Upper lobe of left lung (tissue), 4 donors: ENCODE measurements around the gene TENM3.

Experiments
- EP300 ChIP-seq, 4 donors: sonication (generic); formaldehyde crosslinking; IDR thresholded peaks; one replicate each; pipeline ENCODE4 v1.5.1; 2017; ENCODE audit warnings: antibody characterized with exemption in 4 of 4, control low read depth in 2 of 4
- POLR2A ChIP-seq, 4 donors: fragments of 450-650 bp; IDR thresholded peaks; one replicate each; pipeline ENCODE4 v1.5.1; 2016 to 2017; ENCODE audit warnings: antibody characterized with exemption in 4 of 4, mild to moderate bottlenecking in 2 of 4
- POLR2AphosphoS5 ChIP-seq, 2 donors: sonication (generic); formaldehyde crosslinking; IDR thresholded peaks; one replicate each; pipeline ENCODE4 v1.5.1; 2017; ENCODE audit warnings: antibody characterized with exemption in 2 of 2
- TF ChIP-seq, protein P1 (sequence below), 6 experiments: fragments of 450-650 bp in 4 of 6; fragments of 200-600 bp in 2 of 6; sonication (generic) in 2 of 6; IDR thresholded peaks; one replicate each; pipeline ENCODE4 v1.5.1; 2016 to 2019; ENCODE audit warnings: antibody characterized with exemption in 6 of 6

DNA sequence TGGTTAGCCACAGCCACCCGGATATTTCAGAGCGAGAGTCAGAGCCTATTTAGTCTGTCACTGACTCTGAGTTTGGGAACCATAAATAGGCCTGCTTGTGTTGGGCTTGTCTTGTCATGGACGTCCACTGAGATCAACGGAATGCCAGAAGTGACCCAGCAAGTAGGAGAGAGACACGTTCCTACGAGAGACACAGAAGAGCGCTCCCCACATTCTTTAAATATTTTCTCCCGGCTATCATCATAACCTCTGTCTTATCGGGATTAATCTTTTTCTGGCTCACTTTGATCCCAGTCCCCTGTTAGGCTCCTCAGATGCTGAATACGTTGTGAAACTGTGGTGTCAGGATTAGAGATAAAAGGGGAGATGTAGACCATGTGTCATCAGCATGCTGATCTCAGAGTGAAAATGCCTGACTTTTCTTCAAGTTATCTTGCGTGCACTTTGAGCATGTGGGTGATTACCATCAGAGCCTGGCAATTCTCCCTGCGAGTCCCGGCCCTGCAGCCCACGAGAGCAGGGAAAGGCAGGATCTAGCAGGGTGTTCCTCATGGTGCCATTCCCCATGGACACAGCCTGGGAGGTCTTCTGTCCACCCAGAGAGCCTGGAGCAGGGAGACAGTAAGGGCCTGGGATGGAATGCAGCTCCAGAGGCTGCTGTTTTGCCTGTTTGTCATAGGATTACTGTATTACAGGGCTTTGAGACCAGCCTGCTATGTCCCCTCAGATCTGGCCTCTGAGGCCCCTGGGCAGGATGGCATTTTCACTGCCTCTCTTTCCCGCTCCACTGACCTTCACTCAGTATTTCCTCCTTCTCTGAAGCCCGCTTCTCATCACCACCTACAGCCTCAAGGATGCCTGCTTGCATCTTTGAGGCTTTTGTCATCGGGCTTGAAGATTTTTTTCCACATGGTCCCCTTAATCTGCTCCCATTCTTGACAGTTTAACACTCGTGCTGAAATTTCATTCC is 2.8 kb upstream of the TENM3 start:
- TF ChIP-seq, protein P1, sequence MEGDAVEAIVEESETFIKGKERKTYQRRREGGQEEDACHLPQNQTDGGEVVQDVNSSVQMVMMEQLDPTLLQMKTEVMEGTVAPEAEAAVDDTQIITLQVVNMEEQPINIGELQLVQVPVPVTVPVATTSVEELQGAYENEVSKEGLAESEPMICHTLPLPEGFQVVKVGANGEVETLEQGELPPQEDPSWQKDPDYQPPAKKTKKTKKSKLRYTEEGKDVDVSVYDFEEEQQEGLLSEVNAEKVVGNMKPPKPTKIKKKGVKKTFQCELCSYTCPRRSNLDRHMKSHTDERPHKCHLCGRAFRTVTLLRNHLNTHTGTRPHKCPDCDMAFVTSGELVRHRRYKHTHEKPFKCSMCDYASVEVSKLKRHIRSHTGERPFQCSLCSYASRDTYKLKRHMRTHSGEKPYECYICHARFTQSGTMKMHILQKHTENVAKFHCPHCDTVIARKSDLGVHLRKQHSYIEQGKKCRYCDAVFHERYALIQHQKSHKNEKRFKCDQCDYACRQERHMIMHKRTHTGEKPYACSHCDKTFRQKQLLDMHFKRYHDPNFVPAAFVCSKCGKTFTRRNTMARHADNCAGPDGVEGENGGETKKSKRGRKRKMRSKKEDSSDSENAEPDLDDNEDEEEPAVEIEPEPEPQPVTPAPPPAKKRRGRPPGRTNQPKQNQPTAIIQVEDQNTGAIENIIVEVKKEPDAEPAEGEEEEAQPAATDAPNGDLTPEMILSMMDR (IDR thresholded peaks at IDR 0.05), result no peak
- TF ChIP-seq POLR2AphosphoS5 (IDR thresholded peaks at IDR 0.05) (no peak), POLR2A (IDR thresholded peaks at IDR 0.05) (no peak), EP300 (IDR thresholded peaks at IDR 0.05) (no peak)
